Activated CD4-positive, alpha-beta T cell treated with anti-CD3 and anti-CD28 coated beads for 24 hours (primary cell): ENCODE results near the gene GFER.
A peak's percentile ranks its signal among the peaks of the same experiment; 100 is the strongest.

Source experiments
- DNase-seq, 2 donors: peaks; one replicate each; pipeline ENCODE4 v3.0.0-alpha.2; 2020; ENCODE audit warnings: low read depth in 2 of 2

GFER gene

DNA sequence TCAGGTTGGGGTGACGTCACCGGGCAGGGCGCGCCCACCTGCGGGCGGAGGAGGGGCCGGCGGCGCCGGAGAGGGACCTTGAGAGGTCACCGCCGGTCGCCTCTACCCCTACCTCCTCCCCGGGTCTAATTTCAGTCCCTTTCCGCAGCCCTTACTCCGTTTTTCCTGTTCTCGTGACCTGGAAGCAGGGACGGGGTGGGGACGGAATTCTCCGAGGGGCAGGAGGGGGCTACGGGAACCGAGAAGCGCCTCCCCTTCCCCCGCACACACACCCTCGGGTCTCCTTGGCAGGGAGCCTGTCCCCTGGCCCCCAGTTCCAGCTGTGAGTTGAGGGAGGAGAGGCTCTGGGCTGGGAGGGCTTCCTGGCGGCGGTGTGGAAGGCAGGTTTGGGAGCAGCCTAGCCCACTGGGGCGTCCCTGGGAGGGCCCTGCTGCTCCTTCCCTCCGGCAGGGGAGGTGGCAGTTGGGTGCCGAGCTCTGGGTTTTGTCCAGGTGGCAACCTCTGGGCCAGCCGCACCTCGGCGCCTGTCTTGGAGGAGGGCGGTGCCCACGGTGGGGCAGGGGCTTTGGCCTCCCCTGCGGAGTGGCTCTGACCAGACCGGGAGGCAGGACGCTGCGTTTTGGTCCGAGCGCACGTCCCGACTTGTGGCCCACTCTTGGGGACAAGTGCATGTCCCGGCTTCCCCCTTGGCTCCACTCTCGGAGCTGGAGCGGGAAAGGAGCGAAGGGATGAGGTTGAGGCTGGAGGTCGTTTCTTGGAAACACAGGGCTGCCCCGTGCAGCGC is 6.5 kb downstream of the GFER start:
- no peak for DNase-seq

DNA sequence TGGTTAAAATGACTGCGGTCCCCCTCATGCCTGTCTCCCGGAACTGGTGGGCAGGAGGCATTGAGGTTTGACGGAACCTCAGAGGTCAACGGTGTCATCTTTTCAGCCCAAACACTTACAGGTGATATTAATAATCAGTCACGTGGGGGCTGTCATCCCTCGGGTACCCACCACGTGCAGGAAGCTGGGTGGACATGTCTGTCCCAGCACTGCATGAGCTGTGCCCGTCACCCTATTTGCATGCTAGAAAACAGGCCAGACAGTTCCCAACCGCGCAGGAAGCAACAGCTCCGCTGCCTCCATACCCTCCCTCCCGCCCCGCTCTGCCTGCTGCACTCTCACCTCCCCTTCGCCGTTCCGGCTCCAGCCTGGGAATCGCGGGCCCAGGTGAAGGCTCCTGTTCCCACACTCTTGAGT is 7.2 kb downstream of the GFER start:
- DNase-seq, result no peak

DNA sequence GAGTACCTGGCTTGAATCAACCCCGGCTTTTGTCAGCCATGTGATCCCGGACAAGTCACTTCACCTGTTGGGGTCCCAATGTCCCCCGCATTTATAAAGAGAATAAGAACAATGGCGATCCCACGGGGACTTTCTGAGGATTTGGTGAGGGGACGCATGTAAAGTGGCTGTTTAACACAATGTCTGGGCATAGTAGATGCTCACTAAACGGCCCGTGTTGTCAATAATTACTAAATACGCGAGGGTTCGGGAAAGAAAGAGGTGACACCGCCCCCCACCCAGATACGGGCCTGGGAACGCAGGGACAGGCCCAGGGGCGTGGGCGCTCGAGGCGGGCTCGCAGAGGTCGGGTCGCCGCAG is 7.6 kb downstream of the GFER start:
- DNase-seq, result no peak

DNA sequence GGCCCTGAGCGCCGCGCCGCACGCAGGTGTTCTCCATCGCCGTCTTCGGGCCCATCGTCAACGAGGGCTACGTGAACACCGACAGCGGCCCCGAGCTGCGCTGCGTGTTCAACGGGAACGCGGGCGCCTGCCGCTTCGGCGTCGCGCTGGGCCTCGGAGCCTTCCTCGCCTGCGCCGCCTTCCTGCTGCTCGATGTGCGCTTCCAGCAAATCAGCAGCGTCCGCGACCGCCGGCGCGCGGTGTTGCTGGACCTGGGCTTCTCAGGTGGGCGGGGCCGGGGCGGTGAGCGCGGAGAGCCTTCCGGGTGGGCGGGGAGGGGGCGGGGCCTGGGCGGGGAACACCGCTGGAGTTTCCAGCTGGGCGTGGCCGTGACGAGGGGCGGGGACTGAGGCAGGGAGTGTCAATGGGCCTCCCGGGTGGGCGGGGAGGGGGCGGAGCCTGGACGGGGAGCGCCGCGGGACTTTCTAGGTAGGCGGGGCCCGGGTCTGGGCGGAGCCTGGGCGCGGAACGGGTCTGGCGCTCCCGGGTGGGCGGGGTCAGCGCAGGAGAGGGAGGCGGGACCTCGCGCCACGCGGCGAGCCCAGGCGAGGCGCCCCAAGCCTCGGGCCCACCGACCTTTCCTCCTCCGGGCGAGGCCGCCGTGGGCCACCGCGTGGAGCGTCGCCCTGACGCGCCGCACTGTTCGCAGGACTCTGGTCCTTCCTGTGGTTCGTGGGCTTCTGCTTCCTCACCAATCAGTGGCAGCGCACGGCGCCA is 8.1 kb downstream of the GFER start:
- DNase-seq, result peak; percentile 97 to 98

DNA sequence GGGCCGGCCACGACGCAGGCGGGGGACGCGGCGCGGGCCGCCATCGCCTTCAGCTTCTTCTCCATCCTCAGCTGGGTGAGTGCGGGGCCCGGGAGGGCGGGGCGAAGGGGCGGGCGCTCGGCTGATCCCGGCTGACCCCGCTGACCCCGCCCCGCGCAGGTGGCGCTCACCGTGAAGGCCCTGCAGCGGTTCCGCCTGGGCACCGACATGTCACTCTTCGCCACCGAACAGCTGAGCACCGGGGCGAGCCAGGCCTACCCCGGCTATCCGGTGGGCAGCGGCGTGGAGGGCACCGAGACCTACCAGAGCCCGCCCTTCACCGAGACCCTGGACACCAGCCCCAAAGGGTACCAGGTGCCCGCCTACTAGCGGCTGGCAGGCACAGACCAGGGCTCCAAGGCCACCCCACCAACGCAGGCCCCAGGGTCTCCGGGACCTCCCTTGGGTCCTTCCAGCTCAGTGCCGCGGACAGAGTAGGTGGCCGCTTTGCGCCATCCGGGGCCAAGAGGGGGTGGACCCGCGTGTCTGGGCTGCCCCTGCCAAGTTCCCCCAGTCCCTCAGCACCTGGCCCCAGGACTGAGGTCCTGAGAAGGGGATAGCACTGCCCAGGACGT is 8.8 kb downstream of the GFER start:
- no peak for DNase-seq

DNA sequence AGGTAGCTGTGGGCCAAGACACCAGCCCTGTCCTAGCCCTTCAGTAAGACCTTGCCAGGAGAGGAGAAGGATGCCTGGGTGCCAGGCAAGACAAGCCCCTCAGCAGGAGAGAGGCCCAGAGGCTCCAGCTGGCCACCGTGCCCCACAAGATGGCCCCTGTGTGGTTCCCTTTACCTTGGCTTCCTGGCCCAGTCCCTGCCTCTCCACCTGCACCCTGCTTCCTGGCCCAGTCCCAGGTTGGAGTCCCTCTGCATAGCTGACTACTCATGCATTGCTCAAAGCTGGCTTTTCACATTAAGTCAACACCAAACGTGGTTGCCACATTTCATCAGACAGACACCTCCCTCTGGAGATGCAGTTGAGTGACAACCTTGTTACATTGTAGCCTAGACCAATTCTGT is 9.7 kb downstream of the GFER start:
- no peak for DNase-seq

DNA sequence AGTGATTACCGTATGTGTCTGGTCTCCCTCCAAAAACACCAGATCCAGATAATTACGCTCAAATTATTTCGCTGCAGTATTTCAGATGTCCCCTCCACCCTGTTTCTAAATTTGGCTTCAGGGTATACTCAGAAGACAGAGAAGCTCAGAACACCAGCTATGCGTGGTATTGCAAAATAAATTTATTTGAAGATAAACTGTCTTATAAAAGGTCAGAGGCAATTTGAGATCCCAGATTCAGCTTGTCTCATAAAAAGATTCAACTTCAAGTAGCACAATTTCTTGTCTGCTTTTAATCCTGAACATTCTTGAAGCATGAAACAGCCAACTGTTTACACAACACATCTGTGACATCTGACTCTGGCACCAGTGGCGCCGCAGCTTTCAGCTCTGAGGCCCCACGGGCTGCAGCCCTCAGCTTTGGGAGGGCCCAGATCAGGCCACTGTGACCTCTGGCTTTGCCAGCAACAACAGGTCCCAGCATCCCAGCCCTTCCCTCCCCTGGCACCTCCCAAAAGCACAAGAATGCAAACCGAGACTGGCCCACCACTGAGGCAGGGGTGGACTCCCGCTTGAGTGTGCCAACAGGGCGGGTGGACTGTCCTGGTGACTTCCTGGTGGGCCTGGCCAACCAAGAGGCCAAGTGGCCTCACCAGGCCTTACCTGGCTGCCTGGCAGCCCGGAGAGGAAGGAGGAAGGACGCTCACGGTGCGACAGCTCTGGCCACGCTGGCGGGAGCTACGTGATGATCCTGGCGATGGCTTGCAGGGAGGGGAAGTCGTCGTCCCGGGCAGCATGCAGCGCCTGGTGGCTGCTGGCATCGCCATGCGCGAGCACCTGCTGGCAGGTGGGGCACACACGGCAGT is 13.7 kb downstream of the GFER start:
- DNase-seq, result no peak

DNA sequence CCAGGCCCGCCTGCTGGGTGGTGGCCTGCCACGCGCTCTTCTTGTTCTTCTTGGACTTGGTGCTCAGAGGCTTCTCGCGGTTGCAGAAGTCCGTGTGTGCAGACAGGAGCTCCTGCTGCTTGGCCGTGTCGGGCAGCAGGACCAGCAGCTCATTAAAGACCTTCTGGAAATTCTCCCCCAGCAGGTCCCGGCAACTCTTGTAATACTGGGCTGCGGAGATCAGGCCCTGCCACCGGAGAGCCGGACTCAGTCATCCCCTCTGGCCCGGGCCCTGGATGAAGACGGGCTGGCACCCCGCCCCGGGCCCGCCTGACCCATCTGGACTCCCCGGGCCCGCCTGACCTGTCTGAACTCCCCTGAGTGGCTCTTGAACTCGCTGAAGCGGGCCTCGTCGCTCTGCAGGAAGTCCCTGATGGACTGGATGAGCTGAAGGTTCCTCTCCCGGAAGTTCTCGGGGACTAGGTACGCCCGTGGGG is 14.4 kb downstream of the GFER start:
- no peak for DNase-seq

DNA sequence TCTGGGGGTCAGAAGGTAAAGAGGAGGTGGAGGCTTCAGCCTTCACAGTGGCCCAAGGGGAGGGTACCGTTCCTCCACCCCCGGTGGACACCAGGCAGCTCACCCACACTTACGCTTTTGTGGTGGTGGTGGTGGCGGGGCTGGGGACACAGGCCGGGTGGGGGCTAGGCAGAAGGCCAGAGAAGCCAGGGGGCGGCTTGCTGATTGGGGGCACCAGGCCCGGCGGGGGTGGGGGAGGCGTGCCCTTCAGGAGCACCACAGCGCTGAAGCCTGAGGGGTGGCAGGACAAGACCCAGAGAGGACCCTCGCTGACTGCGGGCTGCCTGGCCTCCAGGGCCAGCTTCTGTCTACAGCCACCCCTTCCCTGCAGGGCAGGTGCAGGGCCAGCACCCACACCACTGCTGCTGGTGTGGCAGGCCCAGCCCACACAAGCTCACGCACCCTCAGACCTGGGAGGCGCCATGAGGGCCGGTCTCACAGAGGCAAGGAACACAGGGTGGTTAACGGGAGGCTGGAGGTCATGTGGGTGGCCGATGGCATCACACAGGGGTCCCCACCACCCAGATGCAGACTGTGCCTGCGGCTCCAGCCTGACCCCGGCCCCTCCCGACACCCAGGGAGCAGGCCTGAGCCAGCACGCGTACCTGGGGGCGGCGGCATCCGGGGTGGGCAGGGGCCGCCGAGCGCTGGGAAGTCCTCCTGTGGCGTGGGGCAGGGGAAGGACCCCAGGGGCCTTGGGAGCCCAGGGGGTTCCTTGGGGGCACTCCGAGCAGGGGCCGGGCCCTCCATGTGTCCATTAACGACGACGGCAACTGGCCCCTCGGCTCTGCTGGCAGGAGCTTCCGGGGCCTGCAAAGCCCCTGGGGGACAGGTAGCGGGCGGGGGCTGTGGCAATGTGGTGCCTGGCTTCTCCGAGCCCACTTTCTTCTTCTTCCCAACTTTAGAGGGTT is 15.1 kb downstream of the GFER start:
- no peak for DNase-seq

DNA sequence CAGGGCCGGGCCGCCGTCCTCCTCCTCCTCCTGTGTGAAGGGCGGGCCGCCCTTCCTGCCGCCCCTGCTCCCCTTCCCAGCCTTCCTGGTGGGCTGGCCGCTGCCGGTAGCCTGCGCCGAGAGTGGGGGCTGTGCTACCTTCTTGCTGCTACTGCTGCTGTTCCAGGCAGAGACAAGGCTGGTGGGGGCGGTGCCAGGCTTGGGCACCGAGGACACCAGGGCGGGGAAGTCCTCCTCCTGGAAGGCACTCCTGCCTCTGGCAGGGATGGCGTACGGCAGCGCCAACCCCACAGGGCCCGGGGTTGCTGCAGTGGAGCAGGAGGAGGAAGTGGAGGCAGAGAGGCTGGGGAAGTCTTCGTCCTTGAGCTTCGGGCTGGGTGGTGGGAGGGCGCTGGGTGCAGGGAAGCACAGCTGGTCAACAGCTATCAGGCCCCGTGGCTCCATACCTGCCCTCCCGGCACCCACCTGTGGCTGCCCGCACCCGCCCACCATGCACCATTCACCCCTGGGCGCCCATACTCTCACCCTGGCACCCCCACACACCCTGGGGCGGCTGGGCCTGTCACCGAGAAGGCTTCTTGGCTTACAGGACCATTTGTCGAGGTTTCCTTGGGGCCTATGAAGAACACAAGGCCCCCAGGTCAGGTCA is 16.0 kb downstream of the GFER start:
- no peak for DNase-seq

DNA sequence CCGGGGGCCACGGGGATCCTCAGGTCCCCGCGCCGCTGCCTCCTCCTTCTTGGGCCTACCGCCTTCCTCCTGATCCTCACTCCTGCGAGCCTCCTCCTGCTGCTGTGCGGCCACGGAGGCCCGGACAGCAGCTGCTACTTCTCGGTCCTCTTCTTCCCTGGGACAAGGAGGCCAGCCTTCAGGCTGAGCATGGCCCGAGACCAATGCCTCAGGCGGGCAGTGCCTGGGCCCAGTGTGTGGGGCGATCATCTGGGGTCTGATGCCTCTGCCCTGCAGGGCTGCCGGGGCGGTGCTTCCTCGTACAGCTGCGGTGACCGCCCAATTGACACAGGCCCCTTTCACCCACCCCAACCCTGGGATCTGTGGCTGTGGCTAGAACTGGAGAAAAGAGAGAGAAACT is 17.0 kb downstream of the GFER start:
- DNase-seq, result no peak

DNA sequence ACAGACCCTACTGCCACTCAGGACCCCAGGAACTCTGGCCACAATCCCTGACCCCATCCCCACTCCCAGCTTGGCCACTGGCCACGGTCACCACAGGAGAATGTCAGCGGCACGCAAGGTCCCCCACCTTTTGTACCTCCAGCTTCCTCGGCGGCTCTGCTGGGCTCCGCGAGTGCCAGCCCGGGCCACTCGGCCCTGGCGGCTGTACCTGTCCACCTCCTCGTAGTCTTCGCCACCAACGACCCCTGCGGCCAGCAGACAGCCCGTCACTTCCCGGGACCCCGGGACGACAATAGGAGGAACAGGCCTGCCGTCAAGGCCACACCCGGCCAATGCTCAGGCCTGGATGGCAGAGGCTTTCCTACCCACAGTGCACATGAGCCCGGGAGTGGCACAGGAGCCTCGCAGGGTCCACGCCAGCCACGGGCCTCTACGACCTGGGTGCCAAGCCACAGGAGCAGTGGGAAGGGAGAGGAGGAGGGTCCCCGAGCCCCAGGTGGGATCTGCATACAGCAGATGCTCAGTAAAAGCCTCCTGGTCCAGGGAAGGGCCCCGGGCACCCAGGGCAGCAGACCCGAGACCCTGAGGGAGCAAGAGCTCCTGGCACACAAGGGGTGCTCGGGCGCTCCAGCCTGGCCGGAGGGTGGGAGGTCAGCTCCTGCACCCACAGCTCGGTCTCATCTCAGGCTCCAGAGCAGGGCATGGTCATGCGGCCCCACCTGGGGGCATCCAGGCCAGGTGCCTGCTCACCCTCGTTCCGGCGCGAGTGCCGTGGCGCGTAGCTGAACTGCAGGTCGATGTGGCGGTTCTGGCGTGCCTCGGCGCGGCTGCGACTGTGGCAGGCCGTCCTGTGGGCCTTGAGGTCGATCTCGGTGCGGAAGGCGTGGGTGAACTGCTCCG is 17.7 kb downstream of the GFER start:
- DNase-seq, result no peak

DNA sequence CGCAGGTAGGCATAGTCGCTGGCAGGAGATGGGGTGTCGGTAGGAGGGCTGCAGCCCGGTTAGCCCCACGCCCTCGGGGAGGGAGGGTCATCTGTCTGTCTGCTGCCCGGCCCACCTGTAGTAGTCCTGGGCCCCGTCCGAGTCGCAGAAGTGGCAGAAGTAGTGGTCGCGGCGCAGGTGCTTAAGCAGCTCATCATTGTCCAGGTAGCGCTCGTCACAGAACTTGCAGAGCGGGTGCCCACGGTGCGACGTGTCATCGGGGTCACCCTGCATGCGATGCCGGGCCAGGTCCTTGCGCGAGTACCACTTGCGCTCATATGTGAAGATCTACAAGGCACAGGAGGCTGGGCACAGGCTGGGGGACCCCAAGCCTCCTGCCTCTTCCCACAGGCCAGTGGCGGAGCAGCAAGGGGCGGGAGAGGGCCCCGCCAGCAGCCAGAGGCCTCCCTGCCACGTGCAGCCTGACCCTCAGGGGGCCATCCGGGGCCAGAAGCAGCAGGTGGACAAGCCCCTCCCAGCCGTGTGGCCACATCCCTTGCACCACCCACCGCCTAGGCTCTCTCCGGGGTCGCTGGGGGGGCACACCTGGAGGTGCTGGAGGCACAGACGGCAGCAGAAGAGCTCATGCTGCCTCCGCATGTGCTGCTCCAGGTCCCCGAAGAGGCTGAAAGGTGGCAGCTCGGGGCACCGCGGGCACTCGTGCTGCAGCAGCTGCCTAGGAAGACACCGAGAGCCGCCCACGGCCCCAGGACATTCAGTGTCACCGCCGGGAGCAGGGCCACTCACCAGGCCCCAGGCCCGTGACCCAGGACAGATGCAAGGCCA is 18.6 kb downstream of the GFER start:
- no peak for DNase-seq

DNA sequence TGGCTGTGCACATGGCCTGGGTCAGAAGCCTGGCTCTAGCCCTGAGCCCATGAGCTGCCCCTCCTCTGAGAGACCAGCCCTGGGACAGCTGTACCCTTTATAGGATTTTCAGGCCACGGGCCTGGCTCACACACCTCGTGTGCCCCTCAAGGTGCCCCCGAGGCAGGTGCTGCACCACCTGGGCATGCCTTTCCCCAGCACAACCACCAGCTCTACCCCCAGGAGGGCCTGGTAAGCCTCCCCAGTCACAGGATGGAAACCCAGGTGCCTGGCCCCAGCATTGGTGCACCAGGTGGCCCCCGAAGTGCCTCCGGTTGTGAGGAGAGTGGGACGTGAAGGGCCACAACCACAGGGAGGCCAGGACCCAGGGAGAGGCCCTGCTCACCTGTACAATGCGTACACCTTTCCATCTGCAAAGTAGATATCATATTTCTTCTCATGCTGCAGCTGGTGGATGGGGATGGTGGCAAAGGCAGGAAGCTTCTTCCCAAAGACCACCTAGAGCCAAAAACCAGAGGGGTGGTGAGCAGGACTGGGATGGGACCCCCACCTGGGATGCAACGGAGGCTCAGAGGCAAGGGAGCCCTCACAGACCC is 19.3 kb downstream of the GFER start:
- DNase-seq, result no peak

DNA sequence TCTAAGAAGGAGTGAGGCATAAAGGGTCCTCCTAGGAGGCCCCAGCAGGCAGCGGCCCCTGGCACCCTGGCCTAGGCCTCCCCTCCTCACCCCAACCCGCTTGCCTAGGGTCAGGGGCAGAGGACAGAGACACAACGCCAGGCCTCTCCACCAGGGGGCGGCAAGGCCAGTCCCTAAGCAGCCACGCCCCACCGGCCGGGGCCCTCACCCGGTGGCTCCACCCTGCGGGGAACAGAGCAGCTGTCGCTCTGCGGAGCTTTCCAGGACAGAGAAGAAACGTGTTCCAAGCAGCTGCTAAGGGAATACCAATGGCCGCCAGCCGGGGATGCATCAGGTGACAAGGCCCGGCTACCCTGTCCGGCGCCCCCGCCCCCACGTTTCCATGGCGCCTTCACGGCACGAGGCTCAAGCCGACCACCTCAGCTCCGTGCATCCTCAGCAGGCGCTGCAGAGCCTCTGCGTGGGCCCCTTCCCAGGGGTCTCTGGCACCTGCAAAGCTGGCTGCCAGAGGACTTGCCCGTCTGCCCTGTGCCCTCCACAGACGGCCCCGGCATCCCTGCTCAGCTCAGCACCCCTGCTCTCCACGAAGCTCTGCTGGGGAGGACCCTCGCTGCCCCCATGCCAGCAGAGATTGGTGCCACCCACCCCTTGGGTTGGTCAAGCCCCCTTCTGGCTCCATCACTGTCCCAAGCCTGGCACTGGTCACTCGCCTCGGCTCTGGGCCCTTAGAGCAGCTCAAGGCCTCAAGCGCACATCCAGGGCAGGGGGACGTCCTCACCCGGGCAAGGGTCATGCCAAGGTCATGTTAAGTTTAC is 20.0 kb downstream of the GFER start:
- peak; percentile 80 to 90 for DNase-seq

DNA sequence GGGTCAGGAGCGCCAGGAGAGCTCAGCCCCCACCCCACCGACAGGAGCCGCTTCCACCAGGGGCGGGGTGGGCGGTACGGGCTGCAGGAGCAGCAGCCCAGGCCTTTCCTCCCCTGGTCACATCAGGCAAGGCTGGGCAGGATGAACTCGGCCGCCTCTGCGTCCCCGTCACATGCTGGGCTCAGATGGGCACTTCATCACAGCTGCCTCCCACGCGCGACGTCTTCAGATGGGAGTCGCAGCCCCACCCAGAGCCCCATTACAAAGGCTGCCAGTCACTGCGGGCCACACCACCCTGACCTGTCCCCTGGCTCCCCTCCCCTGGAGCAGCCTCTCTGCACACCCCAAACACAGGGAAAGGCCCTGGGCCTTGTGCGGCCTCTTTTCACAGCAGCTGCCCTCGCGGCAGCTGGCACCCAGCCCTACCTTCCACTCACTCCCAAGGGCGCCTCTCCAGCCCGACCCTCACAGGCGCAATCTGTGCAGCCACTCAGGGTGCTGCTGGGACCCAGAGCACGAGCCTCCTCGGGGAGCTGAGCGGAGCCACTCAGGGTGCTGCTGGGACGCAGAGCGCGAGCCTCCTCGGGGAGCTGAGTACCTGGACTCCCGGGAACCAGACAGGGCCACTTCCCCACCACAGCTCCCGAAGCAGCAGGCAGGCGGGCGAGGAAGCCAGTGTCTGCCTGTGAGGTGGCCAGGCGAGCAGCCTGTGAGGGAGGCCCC is 21.0 kb downstream of the GFER start:
- no peak for DNase-seq
